NCI-H748 treated with DMSO at 0.1 percent for 48 hours (cell line): Measurements from ENCODE around the gene STX16.

ENCODE experiments used
- DNase-seq: peaks from one replicate; lab custom pipeline; 2025; lab: John Stamatoyannopoulos, UW

Gene STX16

GRCh38 chr20:58711266-58712051 is 60.4 kb downstream of the STX16 start:
- no peak for DNase-seq

GRCh38 chr20:58712151-58712791 is 61.2 kb downstream of the STX16 start:
- no peak for DNase-seq

- no peak for DNase-seq
Observed at GRCh38 chr20:58712806-58713731, 62.0 kb downstream of the STX16 start.

- DNase-seq: no peak
Observed at GRCh38 chr20:58713801-58714339, 62.8 kb downstream of the STX16 start.

GRCh38 chr20:58714340-58714922 is 63.3 kb downstream of the STX16 start:
- DNase-seq: no peak

- DNase-seq: no peak
Observed at GRCh38 chr20:58714923-58715351, 63.9 kb downstream of the STX16 start.

GRCh38 chr20:58715391-58715800 is 64.3 kb downstream of the STX16 start:
- no peak for DNase-seq

- no peak for DNase-seq
Observed at GRCh38 chr20:58715801-58716475, 64.9 kb downstream of the STX16 start.

- DNase-seq: no peak
Observed at GRCh38 chr20:58716476-58717277, 65.6 kb downstream of the STX16 start.

- no peak for DNase-seq
Observed at GRCh38 chr20:58717278-58718091, 66.4 kb downstream of the STX16 start.

GRCh38 chr20:58718121-58718563 is 67.1 kb downstream of the STX16 start:
- no peak for DNase-seq

- DNase-seq: no peak
Observed at GRCh38 chr20:58718729-58719128, 67.6 kb downstream of the STX16 start.

- no peak for DNase-seq
Observed at GRCh38 chr20:58719258-58719657, 68.2 kb downstream of the STX16 start.

- DNase-seq: no peak
Observed at GRCh38 chr20:58719971-58720371, 68.9 kb downstream of the STX16 start.

GRCh38 chr20:58720890-58721289 is 69.8 kb downstream of the STX16 start:
- DNase-seq: no peak

- DNase-seq: no peak
Observed at GRCh38 chr20:58721951-58722778, 71.1 kb downstream of the STX16 start.

- DNase-seq: no peak
Observed at GRCh38 chr20:58722877-58723627, 72.0 kb downstream of the STX16 start.

- DNase-seq: no peak
Observed at GRCh38 chr20:58723628-58723984, 72.5 kb downstream of the STX16 start.
